Retinal pigment epithelial cell (primary cell): Measurements from ENCODE around the gene TPM3.

Experiments used
- DNase-seq: peaks from one replicate; pipeline ENCODE4 v3.0.0-alpha.2; 2010; ENCODE audit warnings: low read depth
- H3K4me3 ChIP-seq: 2 replicates; pipeline ENCODE4 v1.5.1; 2011; ENCODE audit warnings: mild to moderate bottlenecking, low read length, control low read depth, moderate library complexity
- CTCF ChIP-seq: conservative IDR thresholded peaks from 2 replicates; pipeline ENCODE4 v1.5.1; 2011; ENCODE audit warnings: low read depth, low read length, control low read depth, inconsistent platforms

TPM3 gene

GRCh38 chr1:154171223-154171583 is 20.7 kb downstream of the TPM3 start:
- no peak for TF ChIP-seq CTCF
- DNase-seq: no peak
- no peak overlapping the region for H3K4me3 ChIP-seq

- no peak for DNase-seq
- no peak overlapping the region for H3K4me3 ChIP-seq
- TF ChIP-seq CTCF: no peak
Observed at GRCh38 chr1:154170547-154171222, 21.2 kb downstream of the TPM3 start.

- no peak for DNase-seq
- no peak overlapping the region for H3K4me3 ChIP-seq
- no peak for TF ChIP-seq CTCF
Observed at GRCh38 chr1:154167461-154167860, 24.4 kb downstream of the TPM3 start.

GRCh38 chr1:154166207-154166606 is 25.7 kb downstream of the TPM3 start:
- H3K4me3 ChIP-seq: no peak overlapping the region
- DNase-seq: no peak
- TF ChIP-seq CTCF: no peak

GRCh38 chr1:154159554-154159953 is 32.3 kb downstream of the TPM3 start:
- DNase-seq: no peak
- TF ChIP-seq CTCF: no peak
- no peak overlapping the region for H3K4me3 ChIP-seq

GRCh38 chr1:154158307-154159125 is 33.4 kb downstream of the TPM3 start:
- TF ChIP-seq CTCF: no peak
- DNase-seq: no peak
- no peak overlapping the region for H3K4me3 ChIP-seq
